Measurements from ENCODE around the gene MAVS. TPM values are rescaled to one million over a fixed set of nuclear protein-coding genes. Genes with fewer than 3 reads are reported as not detected.

Gene MAVS
- total RNA-seq, 4 donors from 2014 or later: 70.3 to 104 (median 81.8) TPM

- H3K4me1 ChIP-seq: peaks cover 20 to 47% (median 41%) of the 10 kb centered on the region in 4 donors
- H3K27ac ChIP-seq: no peak overlapping the region
- H3K9me3 ChIP-seq: no peaks in the 10 kb centered on the region
- no peak overlapping the region for H3K4me3 ChIP-seq
- H3K27me3 ChIP-seq: no peaks in the 10 kb centered on the region
- in situ Hi-C loops (cut with MboI; ENCODE audit: low pct_ligation_motif_present in 1 of 4, low pct_unique_long_range_greater_than_20kb in 1 of 4, low sequenced_read_pairs in 3 of 4): no loop called here
- TF ChIP-seq EP300 (IDR thresholded peaks at IDR 0.05; ENCODE audit: low read depth): no peak
- no peak for TF ChIP-seq POLR2AphosphoS5 (IDR thresholded peaks at IDR 0.05)
- no peak for TF ChIP-seq CTCF (IDR thresholded peaks at IDR 0.05)
- intact Hi-C loops (cut with DNase I; ENCODE audit: low total_unique reads): no loop called here
- H3K36me3 ChIP-seq: no peaks in the 10 kb centered on the region
- no peak for DNase-seq
- WGBS, 2 donors (ENCODE audit: low coverage in 1 of 2): 63 to 93% methylated on average over 5 to 9 of the region's 9 CpGs
These were observed 30.8 kb upstream of the MAVS start for GRCh38 chr20:3815703-3816315.

- Histone ChIP-seq H3K9me3 (no peaks in the 10 kb centered on the region), H3K4me3 (no peak overlapping the region), H3K27me3 (no peaks in the 10 kb centered on the region), H3K4me1 (peaks cover 17 to 32% (median 28%) of the 10 kb centered on the region in 4 donors), H3K27ac (peak overlapping the region; percentile 95 to 97 (median 96)), H3K36me3 (peaks cover 0 to 7% (median 0%) of the 10 kb centered on the region in 4 donors)
- peak; percentile 63 to 85 (median 71) for TF ChIP-seq CTCF (IDR thresholded peaks at IDR 0.05)
- no peak for TF ChIP-seq EP300 (IDR thresholded peaks at IDR 0.05; ENCODE audit: low read depth)
- DNase-seq: peak; percentile 82
- 70 to 100% methylated on average over 2 to 8 of the region's 8 CpGs for WGBS, 2 donors (ENCODE audit: low coverage in 1 of 2)
- intact Hi-C loops (cut with DNase I; ENCODE audit: low total_unique reads): loop anchor here (2.0 kb wide), 1 partner anchor 32 kb away; the partner anchor contains the start of gene CENPB
- in situ Hi-C loops (cut with MboI; ENCODE audit: low pct_ligation_motif_present in 1 of 4, low pct_unique_long_range_greater_than_20kb in 1 of 4, low sequenced_read_pairs in 3 of 4): no loop called here
These were observed 28.2 kb upstream of the MAVS start for GRCh38 chr20:3818155-3819151.

- TF ChIP-seq EP300 (IDR thresholded peaks at IDR 0.05; ENCODE audit: low read depth): no peak
- TF ChIP-seq POLR2AphosphoS5 (IDR thresholded peaks at IDR 0.05): no peak
- no peak for TF ChIP-seq CTCF (IDR thresholded peaks at IDR 0.05)
- TF ChIP-seq POLR2A (IDR thresholded peaks at IDR 0.05): no peak
- Histone ChIP-seq H3K27ac (peak overlapping the region; percentile 95 to 97 (median 96)), H3K36me3 (peaks cover 0 to 12% (median 3%) of the 10 kb centered on the region in 4 donors), H3K27me3 (no peaks in the 10 kb centered on the region), H3K4me3 (peak overlapping the region in 3 of 4 donors; percentile 51 to 73 (median 70)), H3K9me3 (no peaks in the 10 kb centered on the region), H3K4me1 (peaks cover 16 to 24% (median 20%) of the 10 kb centered on the region in 4 donors)
- intact Hi-C loops (cut with DNase I; ENCODE audit: low total_unique reads) (loop anchor here (2.0 kb wide), 1 partner anchor 33 kb away; the partner anchor contains the start of gene CENPB), in situ Hi-C loops (cut with MboI; ENCODE audit: low pct_ligation_motif_present in 1 of 4, low pct_unique_long_range_greater_than_20kb in 1 of 4, low sequenced_read_pairs in 3 of 4) (no loop called here)
- no peak for DNase-seq
- 61 to 69% methylated on average over 9 to 19 of the region's 20 CpGs for WGBS, 2 donors (ENCODE audit: low coverage in 1 of 2)
These were observed 27.1 kb upstream of the MAVS start for GRCh38 chr20:3819411-3820047.

Data from transverse colon (tissue), 4 donors.